Adipose tissue (tissue), 3 donors: Measurements from ENCODE around the gene SLC12A7. TPM values are rescaled to one million over a fixed set of nuclear protein-coding genes. Genes with fewer than 3 reads are reported as not detected.
"Not testable (repeated sequence)": the region's sequence is repeated elsewhere in the genome, so short reads cannot be mapped to it uniquely, and the experiment has no call there.

Experiments
- H3K27ac ChIP-seq: one replicate; pipeline ENCODE4 v1.5.1; 2013; ENCODE audit warnings: low read depth, low read length
- WGBS, 3 donors: extraction: QIAGEN DNeasy Blood & Tissue Kit; methylation state at CpG; one replicate each; pipeline ENCODE4 v1.1.7; 2013; 5-methylcytosine and 5-hydroxymethylcytosine counted together
- polyA plus RNA-seq, 3 donors: library from polyadenylated mRNA; stranded (reverse); fragments of 200-250 nt; gene quantifications; one replicate each; pipeline ENCODE4 v1.2.3, GENCODE V29; 2013
- donor health status: healthy with polysubstance abuse.
- donor health status: Bipolar disorder and iron deficiency.
- donor health status: healthy.

The SLC12A7 gene
- 10 to 100 TPM in 2 of 3 donors, 1 to 10 TPM in 1; 9.3 to 27.2 (median 20.0) TPM for polyA plus RNA-seq

GRCh38 chr5:1111727-1112289, at the start of gene SLC12A7:
TSS of gene SLC12A7 (minus strand) at chr5:1112063. CDS start at chr5:1111991, 72 bp downstream.
- no peak within 1 kb of the TSS for H3K27ac ChIP-seq
- 1 to 2% (median 1%) methylated on average over 43 to 78 of the region's 79 CpGs for WGBS, 3 donors

- H3K27ac ChIP-seq, result no peak overlapping the region
- WGBS, 3 donors, result 66 to 78% (median 77%) methylated on average over 23 of the region's 23 CpGs
Measured at GRCh38 chr5:1161108-1161832, 49.4 kb upstream of the SLC12A7 start.

- WGBS, 3 donors, result 63 to 82% (median 80%) methylated on average over 4 of the region's 4 CpGs
Measured at GRCh38 chr5:1159774-1160406, 48.0 kb upstream of the SLC12A7 start.

GRCh38 chr5:1159341-1159675, 47.4 kb upstream of the SLC12A7 start:
- 76 to 78% (median 76%) methylated on average over 11 of the region's 11 CpGs for WGBS, 3 donors

More at GRCh38 chr5:1159774-1160406, 48.0 kb upstream of the SLC12A7 start:
- no peak overlapping the region for H3K27ac ChIP-seq

GRCh38 chr5:1158647-1159340, 46.9 kb upstream of the SLC12A7 start:
- H3K27ac ChIP-seq, result no peak overlapping the region
- 76 to 81% (median 76%) methylated on average over 20 of the region's 20 CpGs for WGBS, 3 donors

More at GRCh38 chr5:1159341-1159675, 47.4 kb upstream of the SLC12A7 start:
- H3K27ac ChIP-seq, result no peak overlapping the region

GRCh38 chr5:1157461-1157986, 45.7 kb upstream of the SLC12A7 start:
- WGBS, 3 donors, result 69 to 82% (median 81%) methylated on average over 2 of the region's 2 CpGs
- not testable (repeated sequence) for H3K27ac ChIP-seq

GRCh38 chr5:1156754-1157460, 45.0 kb upstream of the SLC12A7 start:
- WGBS, 3 donors, result 89 to 92% (median 91%) methylated on average over 11 of the region's 11 CpGs
- H3K27ac ChIP-seq, result no peak overlapping the region

- 17 to 21% (median 18%) methylated on average over 37 to 51 of the region's 51 CpGs for WGBS, 3 donors
- no peak overlapping the region for H3K27ac ChIP-seq
Measured at GRCh38 chr5:1156033-1156753, 44.3 kb upstream of the SLC12A7 start.

GRCh38 chr5:1155191-1156032, 43.5 kb upstream of the SLC12A7 start:
- WGBS, 3 donors, result 3 to 5% (median 3%) methylated on average over 43 to 95 of the region's 98 CpGs
- H3K27ac ChIP-seq, result no peak overlapping the region

- WGBS, 3 donors, result 66 to 72% (median 69%) methylated on average over 12 of the region's 12 CpGs
- no peak overlapping the region for H3K27ac ChIP-seq
Measured at GRCh38 chr5:1153428-1153827, 41.6 kb upstream of the SLC12A7 start.

- 53 to 85% (median 83%) methylated on average over 15 of the region's 15 CpGs for WGBS, 3 donors
- no peak overlapping the region for H3K27ac ChIP-seq
Measured at GRCh38 chr5:1152771-1153282, 41.0 kb upstream of the SLC12A7 start.

- H3K27ac ChIP-seq, result no peak overlapping the region
- WGBS, 3 donors, result 58 to 64% (median 60%) methylated on average over 9 to 10 of the region's 10 CpGs
Measured at GRCh38 chr5:1152156-1152555, 40.3 kb upstream of the SLC12A7 start.

GRCh38 chr5:1151316-1151715, 39.5 kb upstream of the SLC12A7 start:
- H3K27ac ChIP-seq, result no peak overlapping the region
- WGBS, 3 donors, result 88 to 92% (median 89%) methylated on average over 10 of the region's 10 CpGs

GRCh38 chr5:1150866-1151265, 39.0 kb upstream of the SLC12A7 start:
- no peak overlapping the region for H3K27ac ChIP-seq
- 89 to 94% (median 90%) methylated on average over 10 of the region's 10 CpGs for WGBS, 3 donors

- WGBS, 3 donors, result 78 to 83% (median 80%) methylated on average over 25 of the region's 25 CpGs
- no peak overlapping the region for H3K27ac ChIP-seq
Measured at GRCh38 chr5:1144638-1145396, 33.0 kb upstream of the SLC12A7 start.

- 70 to 87% (median 86%) methylated on average over 18 to 19 of the region's 19 CpGs for WGBS, 3 donors
Measured at GRCh38 chr5:1144089-1144488, 32.2 kb upstream of the SLC12A7 start.

More at GRCh38 chr5:1144089-1144488, 32.2 kb upstream of the SLC12A7 start:
- no peak overlapping the region for H3K27ac ChIP-seq
